Daoy (cell line): Measurements from ENCODE around the gene STXBP6. TPM values are rescaled to one million over a fixed set of nuclear protein-coding genes. Genes with fewer than 3 reads are reported as not detected.
"Not testable (repeated sequence)": the region's sequence is repeated elsewhere in the genome, so short reads cannot be mapped to it uniquely, and the experiment has no call there.

ENCODE experiments used
- DNase-seq: peaks from one replicate; pipeline ENCODE4 v3.0.0-alpha.2; 2015; ENCODE audit warnings: low read depth
- total RNA-seq: library from RNA; depleted of rRNA; stranded (reverse); fragments of >200 nt; shearing (Covaris generic); gene quantifications from 2 replicates; pipeline ENCODE4 v1.2.3, GENCODE V29; 2014

Gene STXBP6
- total RNA-seq, 1 experiment from 2014 or later, result 2.9 TPM

DNA sequence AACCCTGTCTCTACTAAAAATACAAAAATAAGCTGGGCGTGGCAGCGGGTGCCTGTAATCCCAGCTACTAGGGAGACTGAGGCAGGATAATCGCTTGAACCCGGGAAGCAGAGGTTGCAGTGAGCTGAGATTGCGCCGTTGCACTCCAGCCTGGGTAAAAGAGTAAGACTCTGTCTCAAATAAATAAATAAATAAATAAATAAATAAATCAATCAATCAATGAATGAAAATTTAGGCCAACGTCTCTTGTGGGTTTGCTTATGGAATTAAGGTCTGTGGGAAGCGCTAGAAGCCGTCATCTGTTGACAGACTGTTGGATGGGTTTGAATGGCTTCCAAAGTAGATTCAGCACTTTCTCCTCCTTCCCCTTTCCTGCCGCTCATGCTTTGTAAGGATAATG is 246.5 kb downstream of the STXBP6 start:
- not testable (repeated sequence) for DNase-seq

- no peak for DNase-seq
Measured at GRCh38 chr14:24802236-24802635, 247.7 kb downstream of the STXBP6 start.

DNA sequence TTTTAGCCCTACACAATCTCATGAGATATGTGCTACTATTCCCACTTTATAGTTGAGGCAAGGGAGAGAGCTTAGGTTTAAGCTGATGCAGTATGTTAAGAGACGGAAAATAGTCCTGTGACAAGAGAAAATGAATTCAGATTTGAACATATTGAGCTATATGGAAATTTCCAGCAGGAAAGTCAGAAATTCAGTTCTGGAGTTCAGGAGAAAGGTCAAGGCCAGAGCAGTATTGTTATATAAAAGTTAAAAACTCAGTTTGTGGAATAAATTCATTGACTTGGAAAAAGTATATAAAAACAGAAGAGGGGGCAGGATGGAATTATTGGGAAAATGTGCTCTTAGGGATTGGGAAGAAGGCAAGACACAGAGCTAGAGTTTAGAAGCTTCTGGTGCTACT is 248.9 kb downstream of the STXBP6 start:
- DNase-seq, result no peak

DNA sequence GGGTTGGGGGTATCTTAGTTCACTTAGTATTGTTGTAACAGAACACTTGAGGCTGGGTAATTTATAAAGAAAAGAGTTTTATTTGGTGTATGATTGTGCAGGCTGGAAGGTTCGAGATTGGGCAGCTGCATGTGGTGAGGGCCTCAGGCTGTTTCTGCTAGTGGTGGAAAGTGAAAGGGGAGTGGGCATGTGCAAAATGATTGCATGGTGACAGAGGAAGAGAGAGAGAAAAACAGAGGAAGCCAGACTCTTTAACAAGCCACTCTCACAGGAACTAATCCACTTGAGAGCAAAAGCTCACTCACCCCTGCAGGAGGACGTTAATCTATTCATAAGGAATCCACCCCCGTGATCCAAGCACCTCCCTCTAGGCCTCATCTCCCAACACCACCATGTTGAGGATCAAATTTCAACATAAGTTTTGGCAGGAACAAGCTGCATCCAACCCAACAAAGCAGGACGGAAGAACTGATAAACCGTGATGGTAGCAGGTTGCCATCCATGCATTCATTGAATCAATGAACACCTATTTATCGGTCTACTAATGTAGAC is 251.0 kb downstream of the STXBP6 start:
- DNase-seq, result no peak

DNA sequence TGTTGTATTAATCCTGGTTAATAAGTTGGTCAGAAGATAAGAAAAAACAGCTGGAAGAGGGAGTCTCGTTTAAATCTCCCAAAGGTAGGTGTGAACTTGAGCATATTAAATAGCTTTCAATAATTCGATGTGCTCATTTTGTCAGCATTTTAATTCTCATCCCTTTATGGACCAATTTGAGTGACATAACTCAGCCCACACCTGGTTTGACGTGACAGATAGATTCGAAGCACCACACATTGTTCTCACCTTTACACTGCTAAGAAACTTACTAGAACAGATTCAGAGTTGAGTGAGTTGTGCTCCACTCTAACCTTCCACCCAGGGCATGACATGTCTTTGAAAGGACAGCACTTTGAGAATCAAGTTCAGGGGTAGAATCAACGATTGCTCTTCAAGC is 254.5 kb downstream of the STXBP6 start:
- DNase-seq, result no peak

DNA sequence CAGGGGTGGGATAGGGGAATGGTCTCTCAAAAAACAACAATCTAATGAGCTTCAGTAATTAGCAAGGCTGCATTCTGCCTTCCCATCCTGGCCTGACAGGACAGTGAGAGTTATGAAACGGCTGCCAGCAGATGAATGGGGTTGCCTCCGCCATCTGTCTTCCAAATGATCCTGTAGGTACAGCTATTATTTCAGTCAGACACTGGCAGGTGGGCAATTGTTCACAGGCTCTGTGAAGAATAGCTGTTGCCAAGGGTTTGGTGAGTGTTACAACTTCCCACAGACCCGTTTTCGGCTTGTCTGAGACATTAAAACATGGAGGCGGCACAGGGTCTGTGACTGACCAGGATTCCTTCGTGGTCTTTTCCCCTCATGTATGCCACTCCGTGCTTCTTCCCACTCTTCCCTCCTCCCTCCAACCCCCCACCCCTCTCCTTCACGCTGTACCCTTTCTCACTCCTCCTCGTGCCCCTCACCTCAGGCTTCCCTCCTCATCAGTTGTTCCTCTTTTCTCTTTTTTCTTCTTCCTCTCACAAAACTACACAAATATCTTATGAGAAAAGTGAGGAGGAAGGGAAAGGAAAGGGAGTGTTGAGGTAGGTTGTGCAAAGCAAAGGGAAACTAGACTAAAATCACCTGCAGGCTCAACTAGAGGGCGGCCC is 255.2 kb downstream of the STXBP6 start:
- no peak for DNase-seq

DNA sequence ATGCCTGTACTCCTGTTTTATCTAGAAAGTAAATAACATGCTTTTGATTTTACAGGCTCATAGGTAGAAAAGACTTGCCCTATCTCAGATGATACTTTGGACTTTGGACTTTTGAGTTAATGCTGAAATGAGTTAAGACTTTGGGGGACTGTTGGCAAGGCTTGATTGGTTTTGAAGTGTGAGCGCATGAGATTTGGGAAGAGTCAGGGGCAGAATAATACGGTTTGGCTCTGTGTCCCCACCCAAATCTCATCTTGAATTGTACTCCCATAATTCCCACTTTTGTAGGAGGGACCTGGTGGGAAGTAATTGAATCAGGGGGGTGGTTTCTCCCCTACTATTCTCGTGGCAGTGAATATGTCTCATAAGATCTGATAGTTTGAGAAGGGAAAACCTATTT is 259.8 kb downstream of the STXBP6 start:
- no peak for DNase-seq

- no peak for DNase-seq
Measured at GRCh38 chr14:24789378-24789884, 260.5 kb downstream of the STXBP6 start.

- no peak for DNase-seq
Measured at GRCh38 chr14:24785698-24786097, 264.2 kb downstream of the STXBP6 start.

DNA sequence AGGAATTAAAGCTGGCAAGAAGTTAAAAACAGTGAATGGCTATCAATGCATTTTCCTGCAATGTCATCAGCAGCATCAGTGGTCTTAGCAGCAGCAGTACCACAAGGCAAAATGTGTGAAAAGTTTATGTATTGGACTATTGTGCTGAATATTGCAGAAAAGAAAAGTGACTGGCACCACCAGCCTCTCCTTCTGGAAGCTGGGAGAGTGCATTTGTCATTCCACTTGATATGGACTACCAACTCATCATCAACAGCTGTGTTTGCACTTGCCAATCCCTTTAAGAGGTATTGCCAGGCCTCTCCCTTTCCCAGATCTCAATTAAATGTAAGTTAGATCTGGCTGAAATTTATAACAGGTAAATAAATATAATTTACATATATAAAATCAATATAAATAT is 265.0 kb downstream of the STXBP6 start:
- no peak for DNase-seq

- DNase-seq, result no peak
Measured at GRCh38 chr14:24783791-24784190, 266.2 kb downstream of the STXBP6 start.

GRCh38 chr14:24780281-24780680 is 269.7 kb downstream of the STXBP6 start:
- no peak for DNase-seq

DNA sequence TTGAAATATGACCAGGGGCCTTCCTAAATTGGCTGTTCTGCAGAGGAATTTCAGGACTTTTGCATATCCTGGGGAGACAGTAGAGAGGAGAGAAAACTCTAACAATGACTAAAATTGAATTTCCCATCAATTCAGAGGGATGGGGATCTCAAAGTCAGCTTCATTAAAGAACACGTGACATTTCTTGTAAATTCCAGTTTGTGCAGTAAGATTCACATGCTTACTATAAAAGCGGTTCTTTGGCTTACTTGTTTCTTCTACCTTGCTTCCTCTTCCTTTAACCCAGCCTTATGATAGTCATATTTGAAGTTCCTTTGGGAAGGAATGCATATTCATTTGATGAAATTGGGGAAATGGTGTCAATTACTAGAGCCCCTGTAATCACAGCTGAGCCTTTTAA is 272.3 kb downstream of the STXBP6 start:
- no peak for DNase-seq

- no peak for DNase-seq
Measured at GRCh38 chr14:24775950-24776349, 274.0 kb downstream of the STXBP6 start.

- DNase-seq, result no peak
Measured at GRCh38 chr14:24774187-24774915, 275.6 kb downstream of the STXBP6 start.

- DNase-seq, result not testable (repeated sequence)
Measured at GRCh38 chr14:24773564-24773963, 276.4 kb downstream of the STXBP6 start.

DNA sequence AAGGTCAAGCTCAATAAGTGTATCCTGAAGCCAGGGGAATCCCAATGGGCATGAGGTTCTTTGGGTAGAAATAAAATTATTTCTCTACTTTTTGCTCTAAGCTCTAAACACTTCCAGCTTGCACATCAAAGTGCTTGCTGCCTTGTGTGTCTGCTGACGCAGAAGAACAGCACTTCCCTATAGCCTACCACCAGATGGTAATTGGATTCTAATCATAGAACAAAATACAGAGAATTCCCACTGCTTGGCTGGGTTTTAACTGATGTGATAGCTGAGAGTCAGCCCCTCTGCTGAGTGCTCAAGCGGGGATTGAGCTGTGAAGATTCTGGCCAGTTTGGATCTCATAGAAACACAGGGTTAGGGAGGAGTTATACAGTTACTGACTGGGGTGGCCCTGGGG is 283.5 kb downstream of the STXBP6 start:
- DNase-seq, result no peak

GRCh38 chr14:24761141-24761540 is 288.8 kb downstream of the STXBP6 start:
- no peak for DNase-seq
